Panc1 (cell line): ENCODE data around the gene RBKS.

Source experiments
- POLR2AphosphoS5 ChIP-seq: IDR thresholded peaks from 2 replicates; pipeline ENCODE4 v1.6.1; 2012; ENCODE audit warnings: mild to moderate bottlenecking, low read depth, low read length, moderate library complexity
- SIN3A ChIP-seq: IDR thresholded peaks from 2 replicates; pipeline ENCODE4 v1.6.1; 2012; ENCODE audit warnings: low read depth, mild to moderate bottlenecking, low read length, moderate library complexity, borderline replicate concordance; ENCODE audit not compliant: insufficient read depth
- TCF7L2 ChIP-seq: IDR thresholded peaks from 2 replicates; pipeline ENCODE4 v1.6.1; 2011; ENCODE audit warnings: mild to moderate bottlenecking, low read depth, low read length, inconsistent platforms
- TF ChIP-seq, protein P1 (sequence below): fragments of 450-650 bp; IDR thresholded peaks from 2 replicates; pipeline ENCODE4 v1.5.1; 2017; ENCODE audit warnings: mild to moderate bottlenecking
- TF ChIP-seq, protein P2 (sequence below), 2 experiments: IDR thresholded peaks; 2 replicates each; pipeline ENCODE4 v1.6.1; 2011 to 2012; ENCODE audit warnings: low read depth in 2 of 2, control low read depth in 1 of 2, low read length in 1 of 2, mild to moderate bottlenecking in 1 of 2, moderate library complexity in 1 of 2; ENCODE audit not compliant: insufficient read depth in 1 of 2

DNA sequence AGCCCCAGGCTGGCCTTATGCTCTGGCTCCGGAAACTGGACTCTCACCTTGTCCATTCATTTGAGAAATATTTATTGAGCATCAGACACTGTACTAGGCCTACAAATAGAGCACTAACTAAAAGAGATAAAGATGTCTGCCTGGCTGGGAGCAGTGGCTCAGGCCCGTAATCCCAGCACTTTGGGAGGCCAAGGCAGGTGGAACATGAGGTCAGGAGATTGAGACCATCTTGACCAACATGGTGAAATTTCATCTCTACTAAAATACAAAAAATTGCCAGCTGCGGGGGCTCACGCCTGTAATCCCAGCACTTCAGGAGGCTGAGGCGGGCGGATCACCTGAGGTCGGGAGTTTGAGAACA, 126.3 kb downstream of the RBKS start:
- TF ChIP-seq, protein P1, sequence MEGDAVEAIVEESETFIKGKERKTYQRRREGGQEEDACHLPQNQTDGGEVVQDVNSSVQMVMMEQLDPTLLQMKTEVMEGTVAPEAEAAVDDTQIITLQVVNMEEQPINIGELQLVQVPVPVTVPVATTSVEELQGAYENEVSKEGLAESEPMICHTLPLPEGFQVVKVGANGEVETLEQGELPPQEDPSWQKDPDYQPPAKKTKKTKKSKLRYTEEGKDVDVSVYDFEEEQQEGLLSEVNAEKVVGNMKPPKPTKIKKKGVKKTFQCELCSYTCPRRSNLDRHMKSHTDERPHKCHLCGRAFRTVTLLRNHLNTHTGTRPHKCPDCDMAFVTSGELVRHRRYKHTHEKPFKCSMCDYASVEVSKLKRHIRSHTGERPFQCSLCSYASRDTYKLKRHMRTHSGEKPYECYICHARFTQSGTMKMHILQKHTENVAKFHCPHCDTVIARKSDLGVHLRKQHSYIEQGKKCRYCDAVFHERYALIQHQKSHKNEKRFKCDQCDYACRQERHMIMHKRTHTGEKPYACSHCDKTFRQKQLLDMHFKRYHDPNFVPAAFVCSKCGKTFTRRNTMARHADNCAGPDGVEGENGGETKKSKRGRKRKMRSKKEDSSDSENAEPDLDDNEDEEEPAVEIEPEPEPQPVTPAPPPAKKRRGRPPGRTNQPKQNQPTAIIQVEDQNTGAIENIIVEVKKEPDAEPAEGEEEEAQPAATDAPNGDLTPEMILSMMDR, result no peak
- no peak for TF ChIP-seq POLR2AphosphoS5
- TF ChIP-seq, protein P2, sequence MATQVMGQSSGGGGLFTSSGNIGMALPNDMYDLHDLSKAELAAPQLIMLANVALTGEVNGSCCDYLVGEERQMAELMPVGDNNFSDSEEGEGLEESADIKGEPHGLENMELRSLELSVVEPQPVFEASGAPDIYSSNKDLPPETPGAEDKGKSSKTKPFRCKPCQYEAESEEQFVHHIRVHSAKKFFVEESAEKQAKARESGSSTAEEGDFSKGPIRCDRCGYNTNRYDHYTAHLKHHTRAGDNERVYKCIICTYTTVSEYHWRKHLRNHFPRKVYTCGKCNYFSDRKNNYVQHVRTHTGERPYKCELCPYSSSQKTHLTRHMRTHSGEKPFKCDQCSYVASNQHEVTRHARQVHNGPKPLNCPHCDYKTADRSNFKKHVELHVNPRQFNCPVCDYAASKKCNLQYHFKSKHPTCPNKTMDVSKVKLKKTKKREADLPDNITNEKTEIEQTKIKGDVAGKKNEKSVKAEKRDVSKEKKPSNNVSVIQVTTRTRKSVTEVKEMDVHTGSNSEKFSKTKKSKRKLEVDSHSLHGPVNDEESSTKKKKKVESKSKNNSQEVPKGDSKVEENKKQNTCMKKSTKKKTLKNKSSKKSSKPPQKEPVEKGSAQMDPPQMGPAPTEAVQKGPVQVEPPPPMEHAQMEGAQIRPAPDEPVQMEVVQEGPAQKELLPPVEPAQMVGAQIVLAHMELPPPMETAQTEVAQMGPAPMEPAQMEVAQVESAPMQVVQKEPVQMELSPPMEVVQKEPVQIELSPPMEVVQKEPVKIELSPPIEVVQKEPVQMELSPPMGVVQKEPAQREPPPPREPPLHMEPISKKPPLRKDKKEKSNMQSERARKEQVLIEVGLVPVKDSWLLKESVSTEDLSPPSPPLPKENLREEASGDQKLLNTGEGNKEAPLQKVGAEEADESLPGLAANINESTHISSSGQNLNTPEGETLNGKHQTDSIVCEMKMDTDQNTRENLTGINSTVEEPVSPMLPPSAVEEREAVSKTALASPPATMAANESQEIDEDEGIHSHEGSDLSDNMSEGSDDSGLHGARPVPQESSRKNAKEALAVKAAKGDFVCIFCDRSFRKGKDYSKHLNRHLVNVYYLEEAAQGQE (IDR thresholded peaks at IDR 0.05; ENCODE audit: insufficient read depth in 1 of 2, low read depth in 2 of 2, low read length in 1 of 2), result no peak
- no peak for TF ChIP-seq TCF7L2
- TF ChIP-seq SIN3A, result no peak
